ENCODE results near the gene PLEKHN1. TPM values are rescaled to one million over a fixed set of nuclear protein-coding genes. Genes with fewer than 3 reads are reported as not detected.

Gene PLEKHN1
- total RNA-seq, 2 experiments from 2014 or later, result not detected

- intact Hi-C loops (cut with micrococcal nuclease; ENCODE audit: unreplicated experiment), result no loop called here
- H4K20me1 ChIP-seq (ENCODE audit: insufficient read depth, low read length), result no peaks in the 10 kb centered on the region
- POLR2A ChIA-PET, result no interaction called here
Observed at GRCh38 chr1:995665-996633, 29.7 kb downstream of the PLEKHN1 start.

GRCh38 chr1:996851-997712 lies 30.8 kb downstream of the PLEKHN1 start:
- CTCF ChIA-PET (ENCODE audit: unreplicated experiment), result no interaction called here
- Histone ChIP-seq H3K9me2 (ENCODE audit: insufficient read depth, low read length) (no peaks in the 10 kb centered on the region), H2AFZ (ENCODE audit: low read length) (no peak overlapping the region), H3K4me3 (ENCODE audit: low read depth, low read length, poor library complexity, severe bottlenecking) (no peak overlapping the region), H3K4me2 (ENCODE audit: low read length) (no peak overlapping the region), H3K36me3 (ENCODE audit: insufficient read depth, low read length) (no peaks in the 10 kb centered on the region), H3K27ac (ENCODE audit: low read depth, low read length, poor library complexity, severe bottlenecking) (no peak overlapping the region), H3K4me1 (ENCODE audit: insufficient read depth, low read length, poor library complexity, severe bottlenecking) (no peaks in the 10 kb centered on the region), H3K9me3 (ENCODE audit: low read length) (no peaks in the 10 kb centered on the region), H4K20me1 (ENCODE audit: insufficient read depth, low read length) (no peaks in the 10 kb centered on the region), H3K79me2 (ENCODE audit: insufficient read depth, low read depth, low read length) (no peaks in the 10 kb centered on the region)
- no peak for DNase-seq (ENCODE audit: low spot score)
- POLR2A ChIA-PET, result no interaction called here
- TF ChIP-seq EZH2phosphoT487 (IDR thresholded peaks at IDR 0.05; ENCODE audit: borderline replicate concordance, low read depth, low read length), result no peak
- intact Hi-C loops (cut with micrococcal nuclease; ENCODE audit: unreplicated experiment), result no loop called here
- BruUV-seq (replicated peaks), result no TSS peak

More at GRCh38 chr1:995665-996633, 29.7 kb downstream of the PLEKHN1 start:
- TF ChIP-seq EZH2phosphoT487 (IDR thresholded peaks at IDR 0.05; ENCODE audit: borderline replicate concordance, low read depth, low read length), result no peak
- no peak for TF ChIP-seq CTCF (conservative IDR thresholded peaks at IDR 0.05; ENCODE audit: low read length)
- no peak overlapping the region for H3K27ac ChIP-seq (ENCODE audit: low read depth, low read length, poor library complexity, severe bottlenecking)
- H3K4me3 ChIP-seq (ENCODE audit: low read depth, low read length, poor library complexity, severe bottlenecking), result no peak overlapping the region
- no peaks in the 10 kb centered on the region for H3K4me1 ChIP-seq (ENCODE audit: insufficient read depth, low read length, poor library complexity, severe bottlenecking)
- H3K36me3 ChIP-seq (ENCODE audit: insufficient read depth, low read length), result no peaks in the 10 kb centered on the region
- H3K9me2 ChIP-seq (ENCODE audit: insufficient read depth, low read length), result no peaks in the 10 kb centered on the region
- no peak overlapping the region for H3K4me2 ChIP-seq (ENCODE audit: low read length)
- H3K79me2 ChIP-seq (ENCODE audit: insufficient read depth, low read depth, low read length), result no peaks in the 10 kb centered on the region
- no peak for DNase-seq (ENCODE audit: low spot score)
- CTCF ChIA-PET (ENCODE audit: unreplicated experiment), result no interaction called here
- no peak overlapping the region for H2AFZ ChIP-seq (ENCODE audit: low read length)
- no TSS peak for BruUV-seq (replicated peaks)
- H3K9me3 ChIP-seq (ENCODE audit: low read length), result no peaks in the 10 kb centered on the region

GRCh38 chr1:997713-997992 lies 31.4 kb downstream of the PLEKHN1 start:
- Histone ChIP-seq H3K4me3 (ENCODE audit: low read depth, low read length, poor library complexity, severe bottlenecking) (no peak overlapping the region), H2AFZ (ENCODE audit: low read length) (no peak overlapping the region), H3K79me2 (ENCODE audit: insufficient read depth, low read depth, low read length) (no peaks in the 10 kb centered on the region), H3K9me3 (ENCODE audit: low read length) (no peaks in the 10 kb centered on the region), H3K27ac (ENCODE audit: low read depth, low read length, poor library complexity, severe bottlenecking) (no peak overlapping the region), H3K4me1 (ENCODE audit: insufficient read depth, low read length, poor library complexity, severe bottlenecking) (no peaks in the 10 kb centered on the region), H3K9me2 (ENCODE audit: insufficient read depth, low read length) (no peaks in the 10 kb centered on the region), H3K4me2 (ENCODE audit: low read length) (no peak overlapping the region), H3K36me3 (ENCODE audit: insufficient read depth, low read length) (no peaks in the 10 kb centered on the region), H4K20me1 (ENCODE audit: insufficient read depth, low read length) (no peaks in the 10 kb centered on the region)
- no TSS peak for BruUV-seq (replicated peaks)
- intact Hi-C loops (cut with micrococcal nuclease; ENCODE audit: unreplicated experiment), result no loop called here
- CTCF ChIA-PET (ENCODE audit: unreplicated experiment), result interaction anchor here (0.6 kb wide), 1 partner anchor 18 kb away, joined by 3 read pairs; no protein-coding TSS in a partner anchor
- POLR2A ChIA-PET, result no interaction called here
- TF ChIP-seq EZH2phosphoT487 (IDR thresholded peaks at IDR 0.05; ENCODE audit: borderline replicate concordance, low read depth, low read length) (no peak), CTCF (conservative IDR thresholded peaks at IDR 0.05; ENCODE audit: low read length) (no peak)
- no peak for DNase-seq (ENCODE audit: low spot score)
